ENCODE data around the gene OLR1. TPM values are rescaled to one million over a fixed set of nuclear protein-coding genes. Genes with fewer than 3 reads are reported as not detected.

Gene OLR1
- total and polyA plus RNA-seq, 2 of the 4 experiments (the other 2 are of a cell fraction): 3.2 to 4.1 TPM

- TF ChIP-seq CHD1 (IDR thresholded peaks at IDR 0.05; ENCODE audit: low read depth, low read length): no peak
- no peak for TF ChIP-seq RAD21 (IDR thresholded peaks at IDR 0.05; ENCODE audit: low read length)
- TF ChIP-seq MAZ (IDR thresholded peaks at IDR 0.05; ENCODE audit: borderline replicate concordance, low read depth, low read length): no peak
- TF ChIP-seq CEBPB (IDR thresholded peaks at IDR 0.05; ENCODE audit: low read depth, low read length): no peak
- TF ChIP-seq NFE2L2 (IDR thresholded peaks at IDR 0.05; ENCODE audit: low read depth, low read length): no peak
- no peak for TF ChIP-seq RFX5 (IDR thresholded peaks at IDR 0.05; ENCODE audit: low read depth, low read length)
- TF ChIP-seq MAFK (IDR thresholded peaks at IDR 0.05; ENCODE audit: low read depth, low read length): no peak
- TF ChIP-seq POLR2A (IDR thresholded peaks at IDR 0.05; ENCODE audit: low read depth, low read length): no peak
- TF ChIP-seq SMC3 (IDR thresholded peaks at IDR 0.05; ENCODE audit: low read depth, low read length): no peak
- TF ChIP-seq MXI1 (IDR thresholded peaks at IDR 0.05; ENCODE audit: borderline replicate concordance, low read depth, low read length): no peak
- TF ChIP-seq FOS (IDR thresholded peaks at IDR 0.05; ENCODE audit: low read depth, low read length): no peak
- Histone ChIP-seq H3K9ac (ENCODE audit: low read depth, low read length) (no peak overlapping the region), H4K5ac (ENCODE audit: low read depth, low read length) (peak overlapping the region; percentile 64; the same call in 1 of the 2 replicates), H3K4me3 (ENCODE audit: insufficient read depth, low read depth, low read length) (no peak overlapping the region), H3K79me1 (ENCODE audit: low read depth in 1 of 2, low read length in 2 of 2) (no peaks in the 10 kb centered on the region), H2AFZ (replicated peaks; ENCODE audit: low read length, poor library complexity) (no peak overlapping the region), H3K18ac (ENCODE audit: low read depth, low read length) (peak overlapping the region; percentile 36; the same call in 1 of the 2 replicates), H2BK5ac (ENCODE audit: low read depth, low read length, poor library complexity, severe bottlenecking) (peak overlapping the region; percentile 9), H3K27ac (ENCODE audit: insufficient read depth, low read length) (peak overlapping the region; percentile 39; the same call in 1 of the 2 replicates), H3K9me1 (ENCODE audit: insufficient read depth, low read length) (peaks cover 8% of the 10 kb centered on the region), H2AK9ac (replicated peaks; ENCODE audit: low read depth, low read length, poor library complexity) (no peak overlapping the region), H3K4ac (ENCODE audit: low read depth, low read length) (peak overlapping the region; percentile 57), H2BK20ac (ENCODE audit: low read depth, low read length) (peak overlapping the region; percentile 73), H3K14ac (replicated peaks; ENCODE audit: low read depth, low read length) (no peak overlapping the region), H3K56ac (ENCODE audit: extremely low read depth, insufficient read depth, low read length) (no peak overlapping the region), H4K8ac (ENCODE audit: low read depth in 2 of 2, low read length in 2 of 2) (peak overlapping the region in 1 of 2 experiments; percentile 2; a peak in 1 of 4 replicates), H3K4me1 (ENCODE audit: control insufficient read depth, insufficient read depth, low read length) (peaks cover 24% of the 10 kb centered on the region), H3K4me2 (ENCODE audit: low read depth, low read length) (no peak overlapping the region), H3K36me3 (ENCODE audit: control insufficient read depth, insufficient read depth, low read length) (no peaks in the 10 kb centered on the region), H4K20me1 (ENCODE audit: insufficient read depth, low read length) (no peaks in the 10 kb centered on the region), H2BK15ac (ENCODE audit: low read depth, low read length) (peak overlapping the region; percentile 76; the same call in 2 of the 3 replicates), H2BK120ac (ENCODE audit: low read depth, low read length) (peak overlapping the region; percentile 69), H3K23ac (ENCODE audit: low read depth, low read length) (no peak overlapping the region), H3K9me3 (ENCODE audit: control insufficient read depth, insufficient read depth, low read length) (no peaks in the 10 kb centered on the region), H4K91ac (ENCODE audit: insufficient read depth, low read depth, low read length) (peak overlapping the region; percentile 73), H2AK5ac (ENCODE audit: low read depth, low read length) (peak overlapping the region; percentile 60; the same call in 1 of the 2 replicates), H3K27me3 (ENCODE audit: control insufficient read depth, insufficient read depth, low read length) (no peaks in the 10 kb centered on the region)
- in situ Hi-C loops (cut with MboI; ENCODE audit: low sequenced_read_pairs): no loop called here
- BruUV-seq (replicated peaks): no TSS peak
- ChIA-PET POLR2A (ENCODE audit: unreplicated experiment) (no interaction called here), CTCF (no interaction called here)
- DNase-seq (no peak), ATAC-seq (ENCODE audit: low read depth) (no peak)
- WGBS, 2 experiments (ENCODE audit: extremely low coverage in 2 of 2, insufficient read length in 1 of 2): 73% methylated on average over 7 of the region's 11 CpGs; no CpG with 5 or more reads in 1 of the 2 experiments
- dilution Hi-C loops (cut with HindIII; ENCODE audit: low sequenced_read_pairs, unreplicated experiment): no loop called here
- intact Hi-C loops (cut with micrococcal nuclease): no loop called here
These were observed 14.4 kb upstream of the OLR1 start for GRCh38 chr12:10186299-10186698.

Measured in IMR-90 (cell line).